ENCODE measurements around the gene M1AP. TPM values are rescaled to one million over a fixed set of nuclear protein-coding genes. Genes with fewer than 3 reads are reported as not detected.

The M1AP gene
- total RNA-seq, 1 experiment from 2014 or later = not detected

DNA sequence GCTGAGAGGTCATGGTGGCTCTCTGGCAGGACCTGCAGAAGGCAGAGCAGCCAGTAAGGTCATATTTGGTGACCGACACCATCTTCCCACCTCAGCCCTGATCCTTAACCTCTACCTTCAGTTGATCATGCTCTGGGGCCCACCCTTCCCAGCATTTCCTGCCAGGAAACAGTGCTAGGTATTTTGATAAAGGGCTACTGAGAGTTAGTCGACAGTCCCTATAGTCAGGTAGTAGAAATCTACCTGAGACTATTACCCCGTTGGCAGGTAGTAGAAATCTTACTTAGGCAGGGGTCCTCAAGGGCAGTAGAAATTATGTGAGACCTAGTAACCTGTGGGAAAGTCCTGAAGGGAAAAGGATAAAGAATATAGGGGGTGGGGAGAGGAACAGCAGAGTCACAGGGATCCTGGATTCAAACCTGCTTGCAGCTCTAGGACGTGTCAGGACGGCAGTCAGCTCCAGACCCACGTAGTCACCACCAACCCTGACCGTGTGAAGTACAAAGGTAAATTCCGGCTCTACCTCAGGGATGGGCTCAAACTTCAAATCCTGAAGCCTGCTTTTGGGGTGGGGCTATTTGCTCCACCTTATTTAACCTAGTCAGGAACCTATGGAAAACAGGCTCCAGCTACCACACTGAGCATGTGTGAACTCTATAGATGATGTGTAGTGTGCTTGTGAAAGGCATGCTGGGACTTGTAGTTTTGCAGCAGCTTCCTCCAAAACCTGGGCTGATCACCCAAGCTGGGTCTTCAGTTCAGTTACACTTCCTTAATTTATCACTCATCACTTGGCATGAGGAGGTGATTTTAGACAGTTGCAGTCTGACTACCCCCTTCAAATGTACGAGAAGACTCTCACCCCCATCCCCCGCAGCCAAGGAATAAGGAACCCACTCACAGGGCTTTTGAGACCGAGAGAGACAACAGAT, 122.1 kb downstream of the M1AP start, which contains the start of gene DQX1:
TSS of gene DQX1 (minus strand) at position 515 of the 932 bp plus-strand sequence. CDS start at position 13, 502 bp downstream.
- DNase-seq (ENCODE audit: low spot score) = peak; percentile 61

DNA sequence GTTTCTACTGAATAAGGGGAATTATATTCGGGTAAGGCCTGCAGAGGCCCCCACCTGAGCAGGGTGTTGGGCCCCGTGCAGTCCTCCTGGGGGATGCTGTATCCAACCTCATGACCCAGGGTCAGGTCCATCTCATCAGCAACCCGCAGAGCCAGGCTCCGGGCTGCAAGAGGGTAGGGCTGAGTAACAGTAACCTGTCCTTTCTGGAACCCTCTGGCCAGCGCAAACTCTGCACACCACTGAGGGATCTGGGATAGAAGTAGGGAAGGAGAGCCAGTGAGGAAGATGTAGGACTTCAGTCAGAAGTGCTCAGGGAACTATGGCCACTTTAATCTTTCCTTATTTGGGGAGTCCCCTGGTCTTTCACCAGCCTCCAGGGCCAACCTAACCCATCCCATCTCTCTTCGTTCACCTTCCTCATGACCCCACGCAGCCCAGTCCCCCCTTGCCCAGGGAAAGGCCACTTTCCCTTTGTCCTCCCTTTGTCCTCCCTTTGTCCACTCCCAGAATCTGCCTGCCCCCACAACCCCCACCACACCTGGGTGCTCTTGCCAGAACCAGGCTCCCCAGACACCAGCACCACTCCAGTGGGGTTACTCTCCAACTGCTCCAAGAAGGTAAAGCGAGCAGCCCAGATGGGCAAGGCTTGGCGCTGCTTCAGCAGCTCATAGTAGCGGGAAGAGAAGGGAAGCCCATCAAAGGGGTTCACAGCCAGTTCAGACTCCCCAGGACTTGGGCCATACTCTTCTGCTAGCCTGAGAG, 123.0 kb downstream of the M1AP start:
- no peak for DNase-seq (ENCODE audit: low spot score)

DNA sequence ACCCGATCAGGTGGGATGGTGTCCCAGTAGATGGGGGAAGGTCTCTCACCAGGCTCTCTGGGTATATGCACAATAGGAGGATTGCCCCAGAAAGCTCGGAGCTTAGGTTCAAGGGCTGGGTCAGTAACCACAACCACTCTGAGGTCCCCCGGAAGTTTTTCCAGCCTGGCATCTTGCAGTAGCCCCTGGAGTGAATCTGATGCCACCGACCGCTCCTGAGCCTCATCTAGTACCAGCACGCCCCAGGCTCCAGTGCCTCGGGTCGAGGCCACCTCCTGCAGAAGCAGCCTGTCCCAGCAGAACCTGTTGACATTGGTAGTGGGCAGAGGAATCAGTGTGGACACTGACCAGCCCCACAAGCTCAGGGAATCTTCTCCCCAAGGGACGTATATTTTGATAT, 124.1 kb downstream of the M1AP start:
- DNase-seq (ENCODE audit: low spot score) = no peak

DNA sequence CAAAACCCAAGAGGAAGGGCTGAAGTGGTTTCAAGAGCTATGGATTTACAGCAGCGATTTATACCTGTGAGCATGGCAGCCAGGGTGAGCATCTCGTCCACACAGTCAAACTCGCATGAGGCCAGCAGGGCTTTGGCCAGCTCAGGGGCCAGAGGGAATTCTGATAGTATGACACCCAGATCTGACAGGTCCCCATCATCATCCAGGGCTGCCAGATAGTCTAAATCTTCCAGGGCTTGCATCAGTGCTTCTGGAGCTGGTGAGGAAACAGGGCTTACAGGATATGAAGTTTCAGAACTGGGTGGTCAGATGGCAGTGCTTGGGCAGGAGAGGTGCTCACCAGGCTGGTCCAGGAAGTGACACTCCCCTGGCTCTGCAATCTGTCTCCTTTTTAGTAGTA, 125.6 kb downstream of the M1AP start:
- DNase-seq (ENCODE audit: low spot score) = no peak

DNA sequence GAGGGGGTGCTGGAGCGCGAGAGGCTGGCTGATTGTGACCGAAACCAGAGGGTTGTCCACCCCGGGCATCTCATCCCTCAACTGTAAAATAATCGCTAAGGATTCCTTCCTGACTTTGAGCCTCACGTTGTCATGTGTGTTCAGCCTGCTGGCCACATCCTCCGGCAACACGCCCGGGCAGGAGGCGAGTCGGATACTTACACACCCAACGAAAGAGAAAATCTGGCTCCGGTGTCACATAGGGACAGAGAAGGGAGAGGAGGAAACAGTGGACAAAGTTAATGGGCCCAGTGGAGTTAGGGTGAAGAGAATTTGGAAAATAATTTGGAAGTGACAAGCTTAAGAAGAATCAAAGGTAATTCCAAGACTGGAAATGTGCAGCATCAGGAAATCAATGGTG, 131.5 kb downstream of the M1AP start:
- DNase-seq (ENCODE audit: low spot score) = no peak

DNA sequence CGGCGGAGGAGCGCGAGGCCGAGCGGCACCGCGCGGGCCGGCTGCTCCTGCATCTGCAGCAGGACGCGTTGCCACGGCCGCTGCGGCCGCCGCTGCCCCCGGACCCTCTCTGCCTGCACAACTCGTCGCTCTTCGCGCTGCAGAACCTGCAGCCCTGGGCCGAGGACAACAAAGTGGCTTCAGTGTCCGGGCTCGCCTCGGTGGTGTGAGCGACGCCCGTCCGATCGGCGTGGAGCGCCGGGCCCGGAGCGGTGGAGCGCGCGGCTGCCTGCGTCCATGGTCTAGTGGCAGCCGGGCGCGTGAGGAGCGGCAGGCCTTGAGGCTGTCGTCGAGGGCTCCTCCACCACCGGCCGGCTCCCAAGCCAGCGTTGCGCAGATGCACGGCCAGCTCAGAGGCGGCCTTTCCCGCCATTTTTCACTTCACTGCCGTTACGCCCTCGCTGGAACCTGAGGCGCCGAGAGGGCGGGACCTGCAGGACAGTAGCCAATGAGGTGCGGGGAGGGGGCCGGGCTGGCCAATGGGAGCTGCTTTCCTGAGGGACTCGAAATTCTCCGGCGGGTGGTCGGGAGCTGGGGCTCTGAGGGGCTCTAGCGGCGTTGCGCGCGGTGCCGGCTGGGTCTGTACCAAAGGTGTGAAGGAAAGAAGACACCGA, 132.0 kb downstream of the M1AP start:
- DNase-seq (ENCODE audit: low spot score) = no peak

DNA sequence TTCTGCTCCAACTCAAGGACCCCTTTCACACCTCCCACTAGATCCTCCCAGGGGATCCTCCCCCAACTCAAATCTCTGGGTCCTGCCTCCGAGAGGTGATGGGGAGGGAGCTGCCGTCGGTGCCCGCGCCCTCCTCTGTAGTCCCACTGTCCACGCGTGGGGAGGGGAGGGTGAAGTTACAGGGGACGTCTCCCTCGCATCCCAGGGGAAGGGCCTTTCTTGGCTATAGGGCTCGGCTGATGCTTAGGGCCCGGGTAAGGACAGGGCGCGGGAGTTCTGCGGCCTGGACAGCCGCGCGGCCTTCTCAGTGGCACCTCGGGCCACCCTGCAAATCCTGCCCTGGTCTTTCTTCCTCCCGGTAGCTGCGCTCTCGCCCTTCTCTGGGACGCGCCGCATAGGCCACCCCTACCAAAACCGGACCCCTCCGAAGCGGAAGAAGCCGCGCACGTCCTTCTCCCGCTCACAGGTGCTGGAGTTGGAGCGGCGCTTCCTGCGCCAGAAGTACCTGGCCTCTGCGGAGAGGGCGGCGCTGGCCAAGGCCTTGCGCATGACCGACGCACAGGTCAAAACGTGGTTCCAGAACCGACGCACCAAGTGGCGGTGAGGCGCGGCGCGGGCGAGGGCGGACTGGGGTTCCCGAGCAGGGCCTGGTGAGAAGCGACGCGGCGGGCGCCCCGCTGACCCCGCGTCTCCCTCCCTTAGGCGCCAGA, 132.7 kb downstream of the M1AP start:
- DNase-seq (ENCODE audit: low spot score) = no peak

DNA sequence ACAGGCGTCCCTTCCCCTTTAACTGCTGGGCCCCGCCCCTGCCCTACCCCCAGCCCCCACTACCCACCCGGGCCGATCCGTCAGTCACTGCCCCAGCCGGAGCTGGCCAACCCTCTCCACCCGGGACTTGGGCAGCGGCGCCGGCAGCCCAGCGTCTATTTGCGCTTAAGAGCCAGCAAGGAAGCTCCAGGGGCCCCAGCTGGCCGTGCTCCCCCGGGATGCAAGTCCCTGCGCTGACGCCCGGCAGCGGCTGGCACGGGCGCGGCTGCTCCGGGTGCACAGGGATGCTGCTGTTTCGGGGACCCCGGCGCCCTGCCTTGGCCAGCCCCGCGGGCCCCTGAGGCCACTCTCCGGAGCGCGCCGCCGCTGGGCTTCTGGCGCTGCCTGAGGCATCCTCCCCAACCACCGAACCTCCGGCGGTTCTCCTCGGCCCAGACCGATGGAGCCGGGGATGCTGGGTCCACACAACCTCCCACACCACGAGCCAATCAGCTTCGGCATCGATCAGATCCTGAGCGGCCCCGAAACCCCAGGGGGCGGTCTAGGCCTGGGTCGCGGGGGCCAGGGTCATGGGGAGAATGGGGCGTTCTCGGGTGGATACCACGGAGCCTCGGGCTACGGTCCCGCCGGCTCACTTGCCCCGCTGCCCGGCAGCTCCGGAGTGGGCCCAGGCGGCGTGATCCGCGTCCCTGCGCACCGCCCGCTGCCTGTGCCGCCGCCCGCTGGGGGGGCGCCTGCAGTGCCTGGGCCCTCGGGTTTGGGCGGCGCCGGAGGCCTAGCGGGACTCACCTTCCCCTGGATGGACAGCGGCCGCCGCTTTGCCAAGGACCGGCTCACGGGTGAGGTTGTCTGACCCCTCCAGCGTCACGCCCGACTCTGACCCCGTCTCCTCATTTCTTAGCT, 133.5 kb downstream of the M1AP start, which contains the start of gene TLX2:
TSS of gene TLX2 (plus strand) at position 83 of the 903 bp plus-strand sequence. CDS start at position 440, 357 bp downstream.
- no peak for DNase-seq (ENCODE audit: low spot score)

DNA sequence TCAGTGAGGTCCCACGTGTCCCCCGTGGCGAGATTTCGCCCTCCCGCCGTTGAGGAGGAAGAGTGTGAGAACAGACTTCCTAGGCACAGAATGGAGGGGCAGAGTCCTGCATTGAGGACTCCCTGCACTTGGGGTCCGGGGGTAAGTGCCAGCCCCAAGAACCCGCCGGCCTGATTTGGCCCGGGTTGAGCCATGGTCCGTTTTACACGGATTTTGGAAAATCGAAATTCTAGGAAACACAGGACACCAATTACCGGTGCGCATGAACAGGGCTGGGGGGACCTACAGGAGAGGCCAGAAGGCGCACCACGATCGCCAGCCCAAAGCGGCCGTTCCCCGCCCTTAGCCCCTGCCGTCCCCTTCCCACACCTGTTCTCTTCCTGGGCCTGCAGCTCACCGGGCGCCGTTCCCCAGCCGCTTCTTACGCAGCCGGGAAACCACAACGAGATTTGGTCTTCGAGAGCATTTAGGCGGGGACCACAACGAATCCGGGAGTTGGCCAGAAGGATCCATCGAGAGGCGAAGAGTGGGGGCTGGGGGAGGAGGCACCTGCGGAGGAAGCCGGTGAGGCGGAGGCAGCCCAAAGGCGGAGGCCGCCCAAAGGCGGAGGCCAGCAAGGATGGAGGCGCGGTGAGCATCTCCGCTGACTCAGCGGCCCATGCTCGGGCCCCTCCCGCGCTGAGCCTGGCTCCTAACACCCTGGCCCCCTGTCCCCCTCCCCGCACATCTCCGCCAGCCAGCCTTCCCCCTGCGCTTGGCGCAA, 134.3 kb downstream of the M1AP start:
- no peak for DNase-seq (ENCODE audit: low spot score)

DNA sequence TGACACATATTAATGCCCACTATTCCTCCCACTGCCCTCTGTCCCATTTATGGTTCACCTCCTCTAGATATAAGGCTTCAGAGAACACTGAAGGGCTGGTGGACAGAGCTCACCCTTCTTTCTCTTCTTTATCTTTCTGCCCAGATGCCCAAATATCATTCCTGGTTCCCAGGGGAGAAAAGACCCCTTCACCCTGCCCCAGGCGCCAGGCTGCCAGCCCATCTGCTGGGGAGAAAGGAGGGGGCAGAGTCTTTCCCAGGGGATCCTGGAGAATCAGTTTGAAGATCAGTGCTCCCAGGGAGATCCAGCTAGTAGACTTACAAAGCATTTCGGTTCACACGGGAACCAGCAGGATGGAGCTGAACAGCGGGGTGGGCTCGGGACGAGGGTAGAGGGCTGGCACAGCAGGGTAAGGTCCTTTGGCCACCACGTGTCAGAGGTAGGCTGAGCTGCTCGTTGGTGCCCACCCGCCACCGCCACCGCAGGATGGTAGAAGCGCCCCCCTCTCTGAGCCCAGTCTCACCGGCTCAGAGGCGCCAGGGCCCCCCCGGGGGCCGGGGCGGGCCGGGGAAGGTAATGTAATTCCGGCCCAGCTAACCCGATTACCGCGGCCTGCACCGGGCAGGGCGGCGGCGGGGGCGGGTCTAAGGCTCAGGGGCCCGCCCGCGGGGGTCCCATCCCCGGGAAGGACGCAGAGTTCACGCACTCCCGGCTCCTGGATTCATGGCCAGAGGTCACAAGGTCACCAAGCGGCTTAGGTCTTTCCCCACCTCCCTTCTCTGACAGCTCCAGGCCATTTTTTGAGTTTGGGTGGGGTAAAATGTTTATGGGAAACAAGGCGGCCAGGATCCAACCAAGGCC, 135.2 kb downstream of the M1AP start:
- DNase-seq (ENCODE audit: low spot score) = no peak

DNA sequence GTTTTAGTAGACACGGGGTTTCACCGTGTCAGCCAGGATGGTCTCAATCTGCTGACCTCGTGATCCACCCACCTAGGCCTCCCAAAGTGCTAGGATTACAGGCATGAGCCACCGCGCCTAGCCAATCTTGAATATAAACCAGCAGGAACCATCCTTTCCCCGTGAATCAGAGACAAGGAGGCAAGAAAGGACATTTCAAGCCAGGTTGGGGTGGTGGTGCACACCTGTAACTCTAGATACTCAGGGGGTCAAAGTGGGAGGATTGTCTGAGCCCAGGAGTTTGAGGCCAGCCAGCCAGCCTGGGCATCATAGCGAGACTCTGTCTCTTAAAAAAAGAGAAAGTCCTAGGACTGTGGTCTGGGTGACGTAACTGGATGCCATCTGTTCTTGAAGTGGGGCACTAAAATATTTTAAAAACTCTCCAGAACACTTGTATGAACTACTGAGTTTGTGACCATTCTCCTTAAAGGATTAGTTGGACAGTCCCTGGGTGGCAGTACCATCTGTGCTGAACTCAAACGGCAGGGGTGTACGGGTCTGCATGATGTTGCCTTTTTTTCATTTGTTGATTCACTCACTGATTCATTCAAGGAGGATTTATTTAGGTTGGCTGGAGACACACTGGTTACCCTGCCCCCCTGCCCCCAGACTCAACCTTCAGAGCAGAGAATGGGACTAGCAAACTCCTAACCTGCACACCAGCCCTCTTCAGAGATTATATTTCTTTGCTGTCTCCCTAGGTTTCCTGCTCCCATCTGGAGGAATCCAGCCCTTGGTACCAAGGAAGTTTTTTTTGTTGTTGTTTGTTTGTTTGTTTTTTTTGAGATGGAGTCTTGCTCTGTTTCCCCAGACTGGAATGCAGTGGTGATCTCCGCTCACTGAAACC, 136.8 kb downstream of the M1AP start:
- DNase-seq (ENCODE audit: low spot score) = no peak

DNA sequence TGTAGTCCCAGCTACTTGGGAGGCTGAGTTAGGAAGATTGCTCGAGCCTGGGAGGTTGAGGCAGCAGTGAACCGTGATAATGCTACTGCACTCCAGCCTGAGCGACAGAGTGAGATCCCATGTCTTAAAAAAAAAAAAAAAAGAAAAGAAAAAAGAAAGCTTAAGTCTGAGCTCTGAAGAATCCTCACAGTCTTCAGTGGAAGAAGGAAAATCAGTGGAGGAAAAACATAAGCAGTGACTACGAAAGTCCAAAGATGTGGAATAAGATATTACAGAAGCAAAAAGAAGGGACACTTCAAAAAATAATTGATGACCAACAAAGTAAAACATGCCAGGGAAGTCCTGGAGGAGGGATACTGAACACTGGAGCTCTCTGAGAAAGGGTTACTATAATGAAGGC, 137.9 kb downstream of the M1AP start:
- DNase-seq (ENCODE audit: low spot score) = no peak

DNA sequence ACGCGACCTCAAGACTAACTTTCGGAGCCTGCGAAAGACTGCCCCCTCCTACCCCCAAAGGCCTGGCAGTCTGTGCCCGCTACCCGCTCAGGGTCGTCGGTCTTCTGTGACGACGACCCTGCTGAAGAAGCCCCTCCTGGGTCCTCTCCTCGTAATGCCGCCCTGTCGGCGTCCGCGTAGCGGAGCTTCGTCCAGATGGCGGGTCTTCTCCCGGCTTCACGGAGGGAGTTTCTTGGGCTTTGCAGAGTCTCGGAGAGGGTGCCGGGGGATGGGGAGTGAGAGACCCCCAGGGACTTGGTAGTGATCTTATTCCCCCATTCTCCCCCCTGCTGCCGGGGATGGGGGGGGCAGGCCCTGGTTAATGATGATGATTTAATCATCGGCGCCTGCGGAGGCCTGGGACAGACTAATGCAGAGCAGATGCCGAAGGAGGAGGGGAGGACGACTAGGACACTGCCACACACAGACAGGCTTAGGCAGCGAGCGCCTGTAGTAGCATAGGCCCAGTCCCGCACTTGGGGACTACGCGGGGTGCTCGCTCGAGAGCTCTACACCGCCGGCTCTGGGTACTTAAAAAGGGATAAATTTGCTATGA, 140.1 kb downstream of the M1AP start:
- DNase-seq (ENCODE audit: low spot score) = peak; percentile 39

Measured in HT-29 (cell line).